ENCODE data around the gene PDCD7.

Gene PDCD7

GRCh38 chr15:65092911-65093792, 40.5 kb downstream of the PDCD7 start:
- in situ Hi-C loops (cut with MboI; ENCODE audit: low sequenced_read_pairs) = loop anchor here (10.0 kb wide), 1 partner anchor 358 kb away; no protein-coding TSS in a partner anchor
- Histone ChIP-seq H3K27me3 (ENCODE audit: low read depth) (no peaks in the 10 kb centered on the region), H3K4me3 (no peak overlapping the region), H3K9me3 (no peaks in the 10 kb centered on the region), H3K4me1 (peaks cover 7% of the 10 kb centered on the region), H3K36me3 (replicated peaks) (peaks cover 11% of the 10 kb centered on the region)
- no peak for DNase-seq (ENCODE audit: low spot score in 2 of 2)

GRCh38 chr15:65091946-65092770, 41.5 kb downstream of the PDCD7 start:
- Histone ChIP-seq H3K27me3 (ENCODE audit: low read depth) (no peaks in the 10 kb centered on the region), H3K9me3 (no peaks in the 10 kb centered on the region), H3K4me1 (peaks cover 7% of the 10 kb centered on the region), H3K4me3 (no peak overlapping the region), H3K36me3 (replicated peaks) (peaks cover 2% of the 10 kb centered on the region; the same call in 1 of the 2 replicates)
- DNase-seq (ENCODE audit: low spot score in 2 of 2) = no peak
- in situ Hi-C loops (cut with MboI; ENCODE audit: low sequenced_read_pairs) = loop anchor here (10.0 kb wide), 1 partner anchor 357 kb away; no protein-coding TSS in a partner anchor

GRCh38 chr15:65089206-65089824, 44.3 kb downstream of the PDCD7 start:
- no peaks in the 10 kb centered on the region for H3K27me3 ChIP-seq (ENCODE audit: low read depth)
- no peaks in the 10 kb centered on the region for H3K36me3 ChIP-seq (replicated peaks)
- peaks cover 7% of the 10 kb centered on the region for H3K4me1 ChIP-seq
- in situ Hi-C loops (cut with MboI; ENCODE audit: low sequenced_read_pairs) = loop anchor here (5.0 kb wide), 1 partner anchor 47 kb away; no protein-coding TSS in a partner anchor
- H3K9me3 ChIP-seq = no peaks in the 10 kb centered on the region
- no peak overlapping the region for H3K4me3 ChIP-seq
- DNase-seq (ENCODE audit: low spot score in 2 of 2) = peak in 1 of 2 experiments; percentile 36

- Histone ChIP-seq H3K27me3 (ENCODE audit: low read depth) (no peaks in the 10 kb centered on the region), H3K4me3 (no peak overlapping the region), H3K36me3 (replicated peaks) (no peaks in the 10 kb centered on the region), H3K4me1 (peaks cover 9% of the 10 kb centered on the region), H3K9me3 (no peaks in the 10 kb centered on the region)
- in situ Hi-C loops (cut with MboI; ENCODE audit: low sequenced_read_pairs) = loop anchor here (5.0 kb wide), 1 partner anchor 46 kb away; no protein-coding TSS in a partner anchor
- DNase-seq (ENCODE audit: low spot score in 2 of 2) = no peak
Measured at GRCh38 chr15:65088643-65089021, 45.0 kb downstream of the PDCD7 start.

GRCh38 chr15:65087873-65088642, 45.5 kb downstream of the PDCD7 start:
- Histone ChIP-seq H3K36me3 (replicated peaks) (no peaks in the 10 kb centered on the region), H3K4me1 (peaks cover 13% of the 10 kb centered on the region), H3K4me3 (no peak overlapping the region), H3K9me3 (no peaks in the 10 kb centered on the region), H3K27me3 (ENCODE audit: low read depth) (no peaks in the 10 kb centered on the region)
- DNase-seq (ENCODE audit: low spot score in 2 of 2) = no peak
- in situ Hi-C loops (cut with MboI; ENCODE audit: low sequenced_read_pairs) = loop anchor here (5.0 kb wide), 1 partner anchor 46 kb away; no protein-coding TSS in a partner anchor

GRCh38 chr15:65087411-65087810, 46.2 kb downstream of the PDCD7 start:
- DNase-seq (ENCODE audit: low spot score in 2 of 2) = no peak
- in situ Hi-C loops (cut with MboI; ENCODE audit: low sequenced_read_pairs) = loop anchor here (5.0 kb wide), 1 partner anchor 45 kb away; no protein-coding TSS in a partner anchor
- H3K4me1 ChIP-seq = peaks cover 20% of the 10 kb centered on the region

GRCh38 chr15:65086680-65087111, 46.9 kb downstream of the PDCD7 start:
- no peaks in the 10 kb centered on the region for H3K36me3 ChIP-seq (replicated peaks)
- DNase-seq (ENCODE audit: low spot score in 2 of 2) = peak in 1 of 2 experiments; percentile 66
- peaks cover 20% of the 10 kb centered on the region for H3K4me1 ChIP-seq
- no peaks in the 10 kb centered on the region for H3K27me3 ChIP-seq (ENCODE audit: low read depth)
- H3K4me3 ChIP-seq = no peak overlapping the region
- in situ Hi-C loops (cut with MboI; ENCODE audit: low sequenced_read_pairs) = loop anchor here (5.0 kb wide), 1 partner anchor 44 kb away; no protein-coding TSS in a partner anchor
- H3K9me3 ChIP-seq = no peaks in the 10 kb centered on the region

More at GRCh38 chr15:65087411-65087810, 46.2 kb downstream of the PDCD7 start:
- Histone ChIP-seq H3K36me3 (replicated peaks) (no peaks in the 10 kb centered on the region), H3K9me3 (no peaks in the 10 kb centered on the region), H3K4me3 (no peak overlapping the region), H3K27me3 (ENCODE audit: low read depth) (no peaks in the 10 kb centered on the region)

- Histone ChIP-seq H3K9me3 (no peaks in the 10 kb centered on the region), H3K36me3 (replicated peaks) (no peaks in the 10 kb centered on the region), H3K4me3 (no peak overlapping the region), H3K27me3 (ENCODE audit: low read depth) (no peaks in the 10 kb centered on the region), H3K4me1 (peaks cover 20% of the 10 kb centered on the region)
- peak; percentile 57 to 81 for DNase-seq (ENCODE audit: low spot score in 2 of 2)
- in situ Hi-C loops (cut with MboI; ENCODE audit: low sequenced_read_pairs) = loop anchor here (5.0 kb wide), 1 partner anchor 44 kb away; no protein-coding TSS in a partner anchor
Measured at GRCh38 chr15:65085990-65086679, 47.5 kb downstream of the PDCD7 start.

- no peaks in the 10 kb centered on the region for H3K9me3 ChIP-seq
- peaks cover 20% of the 10 kb centered on the region for H3K4me1 ChIP-seq
- H3K27me3 ChIP-seq (ENCODE audit: low read depth) = no peaks in the 10 kb centered on the region
- no peaks in the 10 kb centered on the region for H3K36me3 ChIP-seq (replicated peaks)
- H3K4me3 ChIP-seq = no peak overlapping the region
- in situ Hi-C loops (cut with MboI; ENCODE audit: low sequenced_read_pairs) = loop anchor here (5.0 kb wide), 1 partner anchor 43 kb away; no protein-coding TSS in a partner anchor
- no peak for DNase-seq (ENCODE audit: low spot score in 2 of 2)
Measured at GRCh38 chr15:65085207-65085753, 48.3 kb downstream of the PDCD7 start.

- peaks cover 20% of the 10 kb centered on the region for H3K4me1 ChIP-seq
- in situ Hi-C loops (cut with MboI; ENCODE audit: low sequenced_read_pairs) = loop anchor here (5.0 kb wide), 1 partner anchor 42 kb away; no protein-coding TSS in a partner anchor
- no peaks in the 10 kb centered on the region for H3K36me3 ChIP-seq (replicated peaks)
- H3K27me3 ChIP-seq (ENCODE audit: low read depth) = no peaks in the 10 kb centered on the region
- no peak overlapping the region for H3K4me3 ChIP-seq
- no peaks in the 10 kb centered on the region for H3K9me3 ChIP-seq
- DNase-seq (ENCODE audit: low spot score in 2 of 2) = no peak
Measured at GRCh38 chr15:65084500-65085206, 49.0 kb downstream of the PDCD7 start.

- DNase-seq (ENCODE audit: low spot score in 2 of 2) = peak; percentile 85 to 94
- Histone ChIP-seq H3K9me3 (no peaks in the 10 kb centered on the region), H3K36me3 (replicated peaks) (no peaks in the 10 kb centered on the region), H3K27me3 (ENCODE audit: low read depth) (no peaks in the 10 kb centered on the region), H3K4me3 (no peak overlapping the region), H3K4me1 (peaks cover 13% of the 10 kb centered on the region)
- in situ Hi-C loops (cut with MboI; ENCODE audit: low sequenced_read_pairs) = no loop called here
Measured at GRCh38 chr15:65083262-65083701, 50.3 kb downstream of the PDCD7 start.

Measured in HAP-1 (cell line).